Right cardiac atrium (tissue), 5 donors: ENCODE results near the gene NR4A1. TPM values are rescaled to one million over a fixed set of nuclear protein-coding genes. Genes with fewer than 3 reads are reported as not detected.

Experiments
- ATAC-seq, 2 donors: fragments of 200-7000 bp; cut with Tn5 transposase; one replicate each; pipeline versions ENCODE4 v1.8.0 to v1.9.1; 2020; ENCODE audit warnings: moderate library complexity in 2 of 2, mild to moderate bottlenecking in 1 of 2
- DNase-seq, 3 donors: peaks; one replicate each; pipeline ENCODE4 v3.0.0-alpha.2; 2020
- H3K27ac ChIP-seq: one replicate; pipeline ENCODE4 v1.5.1; 2013; ENCODE audit warnings: mild to moderate bottlenecking, low read length, control low read depth, moderate library complexity
- H3K27me3 ChIP-seq: one replicate; pipeline ENCODE4 v1.6.1; 2013; ENCODE audit not compliant: control insufficient read depth, insufficient read depth
- H3K4me1 ChIP-seq: one replicate; pipeline ENCODE4 v1.6.1; 2013; ENCODE audit warnings: low read length; ENCODE audit not compliant: control insufficient read depth, insufficient read depth
- H3K4me3 ChIP-seq: one replicate; pipeline ENCODE4 v1.5.1; 2013; ENCODE audit warnings: low read length, control low read depth
- H3K9me3 ChIP-seq: one replicate; pipeline ENCODE4 v1.6.1; 2013; ENCODE audit warnings: low read length; ENCODE audit not compliant: control insufficient read depth
- WGBS: extraction: QIAGEN DNeasy Blood & Tissue Kit; methylation state at CpG from one replicate; pipeline ENCODE4 v1.1.7; 2013; 5-methylcytosine and 5-hydroxymethylcytosine counted together
- intact Hi-C, 4 donors: fragments of 100-400 bp; cut with DNase I; formaldehyde crosslinking; loops; one replicate each; pipeline versions ENCODE4 v1.11.0 to v1.14.0; 2022 to 2023
- polyA plus RNA-seq: library from polyadenylated mRNA; stranded (reverse); fragments of 200-250 nt; gene quantifications from one replicate; pipeline ENCODE4 v1.2.3, GENCODE V29; 2013
- total RNA-seq, 4 donors: library from RNA; stranded (reverse); fragmentation: NEBNext Ultra II Directional; extraction: Animal tissue kit (Norgen Biotek cat#: 25700); gene quantifications; one replicate each; pipeline ENCODE4 v1.2.1, GENCODE V29; 2021
- donor health status: healthy with polysubstance abuse.
- donor health status: DM: no; HTN: yes; CAD: no.
- donor health status: DM: no; HTN: no; CAD: no.
- donor health status: DM: no; HTN: yes; CAD: no; lungs with severe emphysema.
- donor health status: DM: yes; HTN: yes; CAD: no.

The NR4A1 gene
- total and polyA plus RNA-seq, 5 donors, result 50.2 to 417 (median 115) TPM

DNA sequence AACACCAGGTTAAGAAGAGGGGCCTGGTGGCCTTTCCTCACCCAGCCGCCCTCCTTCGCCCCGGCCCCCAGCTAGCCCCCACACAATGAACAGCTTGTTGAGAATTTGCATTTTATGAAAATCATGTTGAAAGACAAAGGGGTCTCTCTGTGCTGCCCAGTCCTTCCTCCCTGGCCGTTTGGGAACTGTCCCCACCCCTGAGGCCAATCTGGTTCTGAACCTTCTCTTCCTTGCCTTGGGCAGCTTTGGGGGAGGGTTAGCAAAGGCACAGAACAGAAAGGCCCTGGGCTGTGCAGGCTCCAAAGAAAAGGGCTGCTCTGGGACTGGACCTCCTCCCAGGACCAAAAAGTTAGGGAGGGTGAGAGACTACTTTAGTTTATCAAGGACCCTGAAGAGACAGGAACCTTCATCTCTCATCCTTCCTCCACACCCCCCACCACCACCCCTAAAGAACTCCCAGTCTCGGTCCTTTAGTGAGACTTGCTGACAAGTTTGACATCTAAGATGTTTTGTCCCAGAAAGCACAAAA lies 43.2 kb upstream of the NR4A1 start:
- Histone ChIP-seq H3K9me3 (no peaks in the 10 kb centered on the region), H3K4me3 (peak overlapping the region; percentile 76), H3K27me3 (no peaks in the 10 kb centered on the region), H3K4me1 (peaks cover 7% of the 10 kb centered on the region), H3K27ac (peak overlapping the region; percentile 93)
- WGBS, result 40% methylated on average over 5 of the region's 5 CpGs
- no peak for ATAC-seq
- intact Hi-C loops, result no loop called here
- no peak for DNase-seq

DNA sequence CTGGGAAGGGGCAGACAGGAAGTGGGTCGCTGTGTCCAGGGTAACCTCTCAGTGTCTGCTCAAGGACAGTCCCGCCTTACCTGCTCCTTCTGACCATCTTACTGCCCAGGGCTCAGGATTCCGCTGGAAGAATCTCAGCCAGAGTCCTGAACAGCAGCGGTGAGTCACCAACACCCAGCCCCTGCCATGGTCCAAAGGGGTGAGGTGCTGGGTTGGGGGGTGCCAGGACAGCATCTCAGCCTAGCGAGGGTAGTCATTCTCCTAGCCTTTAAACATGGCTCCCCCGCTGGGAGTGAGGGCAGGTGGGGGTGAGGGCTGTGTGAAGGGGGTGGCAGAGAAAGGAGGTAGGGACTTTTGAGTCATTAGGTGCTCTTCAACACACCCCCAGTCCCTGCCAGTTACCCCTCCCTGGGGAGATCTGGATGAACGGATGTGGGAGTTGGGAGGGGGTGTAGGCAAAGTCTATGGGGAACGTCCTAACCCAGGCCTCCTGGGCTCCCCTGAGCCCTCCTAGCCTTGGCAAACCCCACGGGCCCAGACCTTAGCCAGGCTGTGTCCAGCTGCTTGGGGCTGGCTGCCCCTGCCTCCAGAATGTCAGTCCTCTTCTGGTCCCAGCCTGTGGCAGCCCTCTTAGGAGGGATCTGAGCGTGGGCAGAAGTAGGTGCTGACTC lies 42.0 kb upstream of the NR4A1 start:
- intact Hi-C loops, result no loop called here
- ATAC-seq, result peak in 1 of 2 donors; percentile 0
- Histone ChIP-seq H3K27me3 (no peaks in the 10 kb centered on the region), H3K4me1 (peaks cover 7% of the 10 kb centered on the region), H3K9me3 (no peaks in the 10 kb centered on the region), H3K27ac (peak overlapping the region; percentile 93), H3K4me3 (peak overlapping the region; percentile 76)
- DNase-seq, result peak in 1 of 3 donors; percentile 61
- WGBS, result 62% methylated on average over 10 of the region's 10 CpGs

DNA sequence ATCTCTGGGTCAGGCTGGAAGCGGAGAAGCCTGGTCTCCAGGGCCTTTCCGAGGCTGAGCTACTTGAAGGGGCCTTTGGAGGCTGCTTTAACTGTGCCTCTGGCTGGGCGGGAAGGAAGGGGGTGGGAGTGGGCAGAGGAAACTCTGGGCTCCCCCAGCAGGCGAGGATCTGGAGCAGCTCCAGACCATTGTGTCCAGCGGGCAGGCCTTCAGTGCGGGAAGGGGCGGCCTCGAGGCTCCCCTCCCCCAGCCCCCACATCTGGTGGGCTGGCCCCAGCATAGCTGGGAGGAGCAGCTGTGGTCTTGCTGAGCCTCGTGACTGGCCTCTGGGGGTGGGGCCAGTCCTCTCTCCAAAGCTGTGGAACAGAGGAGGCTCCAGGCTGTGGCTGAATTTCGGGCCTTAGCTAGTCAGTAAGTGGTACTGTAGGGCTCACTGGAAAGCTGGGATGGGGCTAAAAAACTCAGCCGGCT lies 41.1 kb upstream of the NR4A1 start:
- H3K4me1 ChIP-seq, result peaks cover 7% of the 10 kb centered on the region
- no peaks in the 10 kb centered on the region for H3K9me3 ChIP-seq
- peak overlapping the region; percentile 76 for H3K4me3 ChIP-seq
- peak overlapping the region; percentile 82 for H3K27ac ChIP-seq
- intact Hi-C loops, result no loop called here
- 29% methylated on average over 11 of the region's 11 CpGs for WGBS
- DNase-seq (peak; percentile 91 to 96 (median 95)), ATAC-seq (peak; percentile 81 to 86)
- no peaks in the 10 kb centered on the region for H3K27me3 ChIP-seq

DNA sequence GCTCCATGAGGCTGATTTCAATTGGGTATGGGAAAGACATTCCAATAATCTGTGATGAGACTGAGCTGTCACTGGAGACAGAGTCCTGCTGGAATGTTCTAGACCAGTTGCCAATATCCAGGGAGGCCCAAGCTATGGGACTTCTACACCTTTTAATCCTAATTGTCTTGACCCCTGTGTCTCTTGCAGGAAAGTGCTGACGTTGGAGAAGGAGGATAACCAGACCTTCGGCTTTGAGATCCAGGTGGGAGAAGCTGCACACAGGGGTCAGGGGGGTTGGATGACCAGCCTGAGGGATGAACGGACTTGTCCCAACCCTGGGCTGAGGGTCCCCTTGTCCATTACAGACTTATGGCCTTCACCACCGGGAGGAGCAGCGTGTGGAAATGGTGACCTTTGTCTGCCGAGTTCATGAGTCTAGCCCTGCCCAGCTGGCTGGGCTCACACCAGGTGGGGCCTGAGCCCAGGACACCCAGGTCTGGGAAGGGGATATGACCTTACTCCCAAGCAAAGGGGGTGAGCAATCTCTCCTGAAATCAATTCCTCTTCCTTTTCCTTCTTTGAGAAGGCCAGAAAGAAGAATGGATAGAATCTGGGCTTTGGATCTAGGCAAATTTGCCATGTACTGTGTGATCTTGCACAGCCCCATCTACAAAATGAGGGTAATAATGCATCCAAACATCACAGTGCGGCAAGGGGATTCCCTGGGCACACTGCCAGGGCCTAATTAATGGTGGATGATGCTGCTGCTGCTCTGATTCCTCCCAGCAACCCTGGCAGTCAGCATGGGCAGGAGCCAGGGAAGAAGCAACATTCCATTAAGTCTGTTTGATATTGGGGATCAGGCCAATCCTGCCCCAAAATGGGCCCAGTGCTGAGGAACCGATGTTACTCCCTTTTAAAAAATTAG lies 40.3 kb upstream of the NR4A1 start:
- DNase-seq, result no peak
- Histone ChIP-seq H3K9me3 (no peaks in the 10 kb centered on the region), H3K27ac (peak overlapping the region; percentile 82), H3K4me3 (peak overlapping the region; percentile 6), H3K27me3 (no peaks in the 10 kb centered on the region), H3K4me1 (peaks cover 7% of the 10 kb centered on the region)
- intact Hi-C loops, result no loop called here
- 54% methylated on average over 8 of the region's 8 CpGs for WGBS
- no peak for ATAC-seq

DNA sequence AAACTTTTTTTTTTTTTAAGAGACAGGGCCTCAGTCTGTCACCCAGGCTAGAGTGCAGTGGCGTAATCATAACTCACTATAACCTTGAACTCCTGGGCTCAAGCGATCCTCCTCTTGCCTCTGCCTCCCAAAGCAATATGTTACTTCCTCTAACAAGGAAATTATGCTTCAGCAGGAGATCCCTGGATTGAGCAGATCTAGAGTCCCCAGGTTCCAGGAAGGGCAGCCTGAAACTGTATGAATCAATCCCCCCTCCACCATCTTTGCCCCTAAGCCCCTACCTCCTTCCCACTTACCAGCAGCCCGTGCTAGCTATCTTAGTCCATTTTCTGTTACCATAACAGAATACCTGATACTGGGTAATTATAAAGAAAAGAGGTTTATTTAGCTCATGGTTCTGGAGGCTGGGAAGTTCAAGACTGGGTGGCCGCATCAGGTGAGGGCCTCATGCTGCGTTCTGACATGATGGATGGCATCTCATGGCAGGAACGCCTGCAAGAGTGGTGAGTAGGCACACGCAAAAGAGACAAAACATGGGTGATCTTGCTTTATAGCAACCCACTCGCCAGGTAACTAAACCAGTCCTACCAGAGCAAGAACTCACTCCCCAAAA lies 39.5 kb upstream of the NR4A1 start:
- Histone ChIP-seq H3K27me3 (no peaks in the 10 kb centered on the region), H3K27ac (no peak overlapping the region), H3K4me1 (peaks cover 7% of the 10 kb centered on the region), H3K9me3 (no peaks in the 10 kb centered on the region), H3K4me3 (no peak overlapping the region)
- ATAC-seq (no peak), DNase-seq (no peak)
- intact Hi-C loops, result no loop called here
- 95% methylated on average over 8 of the region's 8 CpGs for WGBS

DNA sequence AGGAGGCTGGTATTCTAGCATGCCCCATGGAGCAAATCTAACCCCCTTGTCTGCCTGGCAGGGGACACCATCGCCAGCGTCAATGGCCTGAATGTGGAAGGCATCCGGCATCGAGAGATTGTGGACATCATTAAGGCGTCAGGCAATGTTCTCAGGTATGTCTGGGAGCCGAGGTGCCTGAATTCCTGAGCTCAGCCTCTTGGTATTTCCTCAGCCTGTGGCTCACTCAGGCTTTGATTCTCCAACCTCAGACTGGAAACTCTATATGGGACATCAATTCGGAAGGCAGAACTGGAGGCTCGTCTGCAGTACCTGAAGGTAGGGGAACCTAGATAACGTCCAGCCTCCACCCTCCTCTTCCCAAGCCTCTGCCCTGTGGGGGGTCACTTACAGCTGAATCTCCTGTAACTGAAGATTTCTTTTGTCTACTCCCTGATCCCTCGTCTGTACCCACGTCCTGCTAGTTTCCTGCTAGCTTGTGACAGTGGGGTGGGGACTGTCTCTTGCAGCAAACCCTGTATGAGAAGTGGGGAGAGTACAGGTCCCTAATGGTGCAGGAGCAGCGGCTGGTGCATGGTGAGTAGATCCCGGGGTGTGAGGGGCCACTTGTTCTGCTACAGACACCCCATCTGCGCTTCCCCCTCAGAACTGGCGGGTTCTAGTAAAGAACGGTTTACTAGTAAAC lies 37.5 kb upstream of the NR4A1 start:
- DNase-seq (no peak), ATAC-seq (no peak)
- Histone ChIP-seq H3K4me3 (no peak overlapping the region), H3K27me3 (no peaks in the 10 kb centered on the region), H3K9me3 (no peaks in the 10 kb centered on the region), H3K27ac (no peak overlapping the region), H3K4me1 (peaks cover 7% of the 10 kb centered on the region)
- 89% methylated on average over 16 of the region's 16 CpGs for WGBS
- intact Hi-C loops, result no loop called here

DNA sequence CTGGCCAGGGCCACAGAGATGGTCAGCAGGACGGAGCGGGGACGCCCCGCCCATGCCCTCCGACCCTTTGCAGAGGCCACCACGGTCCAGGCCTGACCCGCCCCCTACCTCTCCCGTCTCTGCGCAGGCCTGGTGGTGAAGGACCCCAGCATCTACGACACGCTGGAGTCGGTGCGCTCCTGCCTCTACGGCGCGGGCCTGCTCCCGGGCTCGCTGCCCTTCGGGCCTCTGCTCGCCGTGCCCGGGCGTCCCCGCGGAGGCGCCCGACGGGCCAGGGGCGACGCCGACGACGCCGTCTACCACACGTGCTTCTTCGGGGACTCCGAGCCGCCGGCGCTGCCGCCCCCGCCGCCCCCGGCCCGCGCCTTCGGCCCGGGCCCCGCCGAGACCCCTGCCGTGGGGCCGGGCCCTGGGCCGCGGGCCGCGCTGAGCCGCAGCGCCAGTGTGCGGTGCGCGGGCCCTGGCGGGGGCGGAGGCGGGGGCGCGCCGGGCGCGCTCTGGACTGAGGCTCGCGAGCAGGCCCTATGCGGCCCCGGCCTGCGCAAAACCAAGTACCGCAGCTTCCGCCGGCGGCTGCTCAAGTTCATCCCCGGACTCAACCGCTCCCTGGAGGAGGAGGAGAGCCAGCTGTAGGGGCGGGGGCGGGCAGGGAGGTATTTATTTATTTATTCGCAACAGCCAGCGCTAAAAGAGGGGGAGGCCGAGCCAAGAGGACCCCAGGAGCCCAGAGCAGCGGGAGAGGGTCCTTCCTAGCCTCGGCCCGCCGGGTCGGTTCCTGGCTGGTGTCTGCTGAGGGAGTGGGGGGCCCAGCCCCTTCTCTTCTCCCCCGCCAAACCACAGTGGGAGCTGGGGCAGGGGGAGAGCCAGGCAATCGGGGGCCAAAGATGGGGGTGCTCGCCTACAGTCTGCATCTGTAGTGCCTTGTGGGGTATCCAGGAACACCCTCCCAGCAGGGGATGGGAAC lies 36.4 kb upstream of the NR4A1 start:
- Histone ChIP-seq H3K27ac (no peak overlapping the region), H3K27me3 (no peaks in the 10 kb centered on the region), H3K4me1 (peaks cover 7% of the 10 kb centered on the region), H3K9me3 (no peaks in the 10 kb centered on the region), H3K4me3 (no peak overlapping the region)
- peak in 1 of 3 donors; percentile 60 for DNase-seq
- 73% methylated on average over 93 of the region's 93 CpGs for WGBS
- no peak for ATAC-seq
- intact Hi-C loops, result no loop called here

DNA sequence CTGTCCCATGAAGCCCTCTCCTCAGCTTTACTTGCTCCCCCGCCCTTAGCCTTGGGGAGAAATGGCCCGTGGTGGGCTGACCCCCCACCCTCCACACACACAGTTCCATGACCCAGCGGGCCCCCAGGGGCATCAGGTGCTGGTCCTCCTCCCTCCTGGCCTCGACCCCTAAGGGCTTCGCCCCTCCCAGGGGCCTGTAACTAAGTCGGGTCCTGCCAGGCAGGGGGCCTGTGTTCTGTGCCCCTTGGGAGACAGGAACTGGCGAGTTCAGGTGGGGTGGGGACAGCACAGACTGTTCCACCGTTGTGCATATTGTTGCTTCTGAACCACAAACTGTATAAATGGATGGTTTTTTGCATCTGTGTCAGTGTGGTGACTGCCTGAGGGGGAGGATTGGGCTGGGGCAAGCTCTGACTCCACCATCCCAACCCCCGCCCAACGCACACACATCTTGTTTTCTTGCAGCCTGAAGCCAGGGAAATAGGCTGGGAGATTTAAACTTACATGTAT lies 35.7 kb upstream of the NR4A1 start:
- no peak for DNase-seq

DNA sequence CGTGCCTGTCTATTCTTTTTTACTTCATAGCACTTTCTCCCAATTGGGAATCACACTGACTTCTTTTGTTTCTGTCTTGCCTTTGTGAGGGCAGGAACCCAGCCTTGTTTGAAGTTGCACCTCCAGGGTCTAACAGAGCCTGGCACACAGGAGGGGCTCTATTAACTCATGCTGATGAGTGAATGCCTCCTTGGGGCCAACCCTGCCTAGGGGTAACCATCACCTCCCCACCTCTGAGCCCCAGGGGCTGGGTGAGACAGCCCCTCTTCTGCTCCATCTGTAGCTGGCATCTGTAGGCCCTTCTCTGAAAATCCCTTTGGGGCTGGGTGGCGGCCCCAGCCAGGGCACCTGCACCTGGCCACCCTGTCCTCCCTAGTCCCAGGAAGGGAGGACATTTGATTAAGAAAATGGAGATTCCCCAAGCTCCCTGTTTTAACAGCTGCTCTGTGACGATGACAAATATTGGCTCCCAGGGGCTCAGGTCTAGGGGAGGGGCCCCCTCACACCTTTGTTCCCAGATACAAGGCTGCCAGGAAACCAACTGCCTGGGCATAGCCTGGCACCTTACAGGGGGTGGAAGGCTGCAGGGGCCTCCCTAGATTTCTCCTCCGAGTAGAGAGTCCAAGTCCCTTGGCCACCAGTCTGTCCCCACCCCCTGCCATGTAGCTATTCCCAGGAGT lies 32.7 kb upstream of the NR4A1 start:
- Histone ChIP-seq H3K27me3 (no peaks in the 10 kb centered on the region), H3K27ac (no peak overlapping the region), H3K4me3 (no peak overlapping the region), H3K4me1 (no peaks in the 10 kb centered on the region), H3K9me3 (no peaks in the 10 kb centered on the region)
- 83% methylated on average over 4 of the region's 4 CpGs for WGBS
- intact Hi-C loops, result no loop called here
- DNase-seq (peak in 1 of 3 donors; percentile 28), ATAC-seq (no peak)

More for the DNA sequence above, 35.7 kb upstream of the NR4A1 start:
- Histone ChIP-seq H3K4me3 (no peak overlapping the region), H3K27ac (no peak overlapping the region), H3K4me1 (peaks cover 5% of the 10 kb centered on the region), H3K27me3 (no peaks in the 10 kb centered on the region), H3K9me3 (no peaks in the 10 kb centered on the region)
- 78% methylated on average over 10 of the region's 10 CpGs for WGBS
- intact Hi-C loops, result no loop called here
- no peak for ATAC-seq
